GM18907 (cell line): Measurements from ENCODE around the gene TGFBR2.
"Not testable (repeated sequence)": the region's sequence is repeated elsewhere in the genome, so short reads cannot be mapped to it uniquely, and the experiment has no call there.

ENCODE experiments used
- ATAC-seq: cut with Tn5 transposase; IDR thresholded peaks from one replicate; pipeline ENCODE4 v1.9.1; 2021; ENCODE audit warnings: mild to moderate bottlenecking, moderate library complexity; ENCODE audit not compliant: unreplicated experiment

TGFBR2 gene

DNA sequence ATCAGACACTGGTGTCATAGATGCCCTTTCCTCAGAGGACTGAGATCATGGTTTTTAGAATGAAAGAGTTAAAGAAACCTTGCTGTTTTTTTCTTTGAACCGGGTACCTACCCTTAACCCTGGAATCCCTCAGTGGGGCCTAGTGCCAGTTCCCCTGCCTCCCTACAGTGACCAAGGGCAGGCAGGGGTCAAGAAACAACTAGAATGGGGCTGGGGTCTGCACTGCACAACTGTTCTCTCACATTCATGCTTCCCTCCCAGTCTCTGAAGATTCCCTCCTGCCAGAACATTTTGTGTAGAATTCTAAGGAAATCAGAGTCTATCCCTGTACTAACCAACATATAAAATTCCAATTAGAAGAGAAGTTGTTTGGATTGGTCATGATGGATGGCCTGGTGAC is 47.9 kb downstream of the TGFBR2 start:
- no peak for ATAC-seq

DNA sequence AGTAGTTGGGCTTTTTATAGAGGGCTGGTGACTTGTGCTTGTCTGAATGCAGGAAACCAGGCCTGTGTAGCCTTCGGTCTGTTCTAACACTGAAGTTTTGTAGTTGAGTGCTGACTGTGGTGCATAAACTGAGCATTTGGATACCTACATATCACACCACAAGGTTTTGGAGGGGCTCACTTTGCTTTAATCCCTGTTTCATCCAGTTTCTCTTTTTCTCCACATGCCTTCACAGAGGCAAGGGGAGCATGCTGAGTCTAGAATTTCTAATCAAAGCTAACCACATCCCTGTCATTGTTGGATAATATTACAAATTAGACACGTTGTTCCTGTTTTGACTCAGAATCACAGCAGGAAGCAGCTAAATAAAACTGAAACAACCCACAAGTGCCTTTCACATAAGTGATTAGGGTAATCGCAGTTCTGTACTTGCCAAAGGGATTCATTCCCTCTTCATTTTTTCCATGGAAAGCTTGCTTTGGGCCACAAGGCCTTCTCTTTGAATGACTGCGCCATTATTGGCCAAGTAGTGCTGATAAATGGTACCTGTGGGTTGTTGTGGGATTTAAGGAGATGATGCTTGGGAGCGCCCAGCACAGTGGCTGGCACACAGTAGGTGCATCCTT is 48.9 kb downstream of the TGFBR2 start:
- ATAC-seq: peak; percentile 29

DNA sequence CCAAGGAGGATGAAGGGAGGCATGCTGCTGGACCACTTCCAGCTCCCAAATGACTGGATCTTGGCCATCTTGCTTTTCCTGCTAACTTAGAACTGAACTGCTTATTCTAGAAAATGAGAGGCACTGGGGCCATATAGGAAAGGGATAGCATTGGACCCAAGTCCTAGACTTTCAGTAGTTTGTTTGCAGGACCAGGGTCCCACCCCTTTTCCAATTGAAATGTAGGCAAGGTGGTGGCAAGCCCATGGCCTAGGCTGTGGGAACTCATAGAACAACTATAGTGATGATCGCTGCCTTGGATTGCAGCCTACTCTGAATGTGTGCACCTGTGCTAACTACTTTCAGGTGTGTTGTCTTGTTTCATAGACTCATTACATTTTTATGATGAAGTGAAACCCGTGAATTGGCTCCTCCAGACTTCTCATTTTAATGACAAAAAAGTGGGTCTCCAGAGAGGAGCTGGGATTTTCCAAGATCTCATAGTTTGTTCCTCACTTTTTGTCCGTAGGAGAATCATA is 50.3 kb downstream of the TGFBR2 start:
- ATAC-seq: no peak

DNA sequence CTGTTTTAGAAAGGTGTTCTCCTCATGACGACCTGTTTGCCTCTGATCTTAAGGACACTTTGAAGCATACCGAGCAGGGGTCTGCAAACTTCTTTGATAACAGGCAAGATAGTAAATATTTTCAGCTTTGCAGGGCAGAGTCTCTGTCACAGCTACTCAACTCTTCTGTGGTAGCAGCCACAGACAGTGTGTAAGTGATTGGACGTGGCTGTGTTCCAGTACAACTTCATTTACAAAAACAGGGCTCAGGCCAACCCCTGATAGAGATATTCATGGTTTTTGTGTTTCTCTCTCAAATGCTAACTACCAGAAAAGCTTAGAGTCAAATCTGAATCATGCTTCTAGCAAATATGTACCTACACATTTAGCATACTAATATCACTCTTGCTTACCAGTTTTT is 51.5 kb downstream of the TGFBR2 start:
- ATAC-seq: peak; percentile 28

DNA sequence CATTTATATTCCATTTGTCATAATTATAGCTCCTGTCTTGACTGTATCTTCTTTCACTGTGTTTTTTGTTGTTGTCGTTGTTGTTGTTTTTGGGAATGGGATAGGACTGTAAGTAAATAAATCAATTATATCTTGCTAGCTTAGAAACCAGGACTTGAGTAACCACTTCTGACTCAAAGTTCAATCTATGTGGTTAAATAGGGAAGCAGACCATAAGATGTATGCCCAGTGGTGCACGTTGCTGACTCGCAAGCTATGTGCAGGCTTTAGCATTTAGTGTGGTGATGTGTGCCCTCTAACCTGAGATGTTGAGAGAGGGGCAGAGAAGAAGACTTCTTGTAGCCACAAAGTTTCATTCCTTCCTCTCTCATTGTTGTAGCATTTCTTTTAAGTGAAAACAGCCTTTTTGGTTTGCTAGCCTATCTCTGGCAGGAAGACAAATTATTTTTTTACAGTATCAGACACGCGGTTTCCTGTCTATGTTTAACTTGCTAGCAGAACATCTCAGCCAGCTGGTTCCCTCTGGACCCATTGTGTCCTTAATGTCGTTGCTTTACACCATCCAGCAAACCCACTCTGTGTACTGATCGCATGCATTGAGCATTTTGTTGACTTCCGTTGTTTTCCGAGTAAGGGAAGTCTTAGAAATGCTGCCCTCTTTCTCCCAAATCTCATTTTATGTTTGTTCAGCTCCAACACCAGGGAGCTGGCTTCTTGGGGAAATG is 52.1 kb downstream of the TGFBR2 start:
- ATAC-seq: peak; percentile 97

DNA sequence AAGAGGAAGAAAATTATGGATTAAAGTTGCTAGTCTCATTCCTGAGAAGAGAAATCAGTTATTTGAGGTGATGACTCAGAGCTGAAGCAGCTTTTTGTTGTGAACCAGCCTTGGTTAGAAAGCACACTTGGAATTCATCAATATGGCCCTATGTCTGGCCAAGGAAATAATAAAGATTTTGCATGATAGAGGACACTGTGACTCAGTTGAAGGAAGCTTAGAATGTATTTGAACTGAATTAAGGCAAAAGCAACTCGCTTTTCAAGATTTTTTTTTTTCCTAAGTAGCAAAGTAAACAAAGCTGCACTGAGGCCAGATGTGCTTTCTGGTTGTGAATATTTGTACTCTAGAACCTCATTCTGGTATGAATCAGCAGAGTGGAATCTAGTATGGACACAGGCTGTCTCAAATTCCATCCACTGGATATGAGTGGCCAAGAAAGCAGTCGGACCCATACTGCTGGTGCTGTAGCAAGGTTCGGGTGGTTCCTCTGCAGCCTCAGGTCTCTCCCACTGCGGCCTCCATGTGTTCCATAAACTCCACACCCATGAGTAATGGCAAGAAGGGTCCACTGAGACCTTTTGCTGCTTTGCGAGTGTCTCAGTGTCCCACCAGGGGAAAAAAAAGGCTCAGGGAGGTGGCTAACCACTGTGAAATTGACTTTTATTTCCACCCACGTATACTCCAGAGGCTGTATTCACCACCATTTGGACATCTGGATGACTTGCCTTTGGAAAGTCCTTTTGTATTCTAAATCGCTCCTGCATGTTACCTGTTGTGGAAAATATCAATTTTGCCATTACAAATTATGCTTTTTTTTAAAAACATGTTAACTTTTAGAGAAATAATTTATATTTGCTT is 53.1 kb downstream of the TGFBR2 start:
- no peak for ATAC-seq

DNA sequence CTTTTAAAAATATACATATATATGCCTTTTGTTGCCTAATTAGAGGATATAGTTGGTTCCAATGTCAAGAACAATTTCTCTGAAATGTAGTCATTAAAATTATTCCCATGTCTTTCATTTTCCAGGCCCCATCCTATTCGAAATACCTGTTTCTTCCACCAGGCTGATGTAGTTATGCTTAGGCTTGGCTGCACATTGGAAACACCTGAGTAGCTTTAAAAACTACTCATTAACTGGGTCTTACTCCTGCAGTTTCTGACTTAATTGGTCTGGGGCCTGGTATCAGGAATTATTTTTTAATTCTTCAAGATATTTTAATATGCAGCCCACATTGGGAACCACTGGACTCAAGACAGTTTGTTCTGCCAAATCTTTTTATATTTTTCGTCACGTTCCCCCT is 53.7 kb downstream of the TGFBR2 start:
- ATAC-seq: no peak

DNA sequence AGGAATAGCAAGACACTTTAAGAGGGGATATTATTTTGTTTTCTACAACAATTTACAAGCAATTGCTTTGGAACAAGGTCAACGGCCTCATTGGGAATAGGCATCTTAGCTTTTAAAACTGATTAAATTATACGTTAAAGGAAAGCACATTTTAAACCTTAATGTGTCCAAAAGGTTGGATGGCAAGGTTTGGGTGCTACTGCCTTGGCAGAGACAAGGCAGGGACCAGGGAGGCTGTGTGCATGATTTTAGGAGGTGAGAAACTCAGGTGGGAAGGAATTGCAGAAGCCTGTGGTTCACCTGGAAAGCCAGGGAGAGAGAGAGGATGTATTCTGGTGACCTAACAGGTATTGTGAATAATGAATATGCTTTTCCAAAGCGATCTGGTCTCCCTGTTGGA is 54.3 kb downstream of the TGFBR2 start:
- no peak for ATAC-seq

DNA sequence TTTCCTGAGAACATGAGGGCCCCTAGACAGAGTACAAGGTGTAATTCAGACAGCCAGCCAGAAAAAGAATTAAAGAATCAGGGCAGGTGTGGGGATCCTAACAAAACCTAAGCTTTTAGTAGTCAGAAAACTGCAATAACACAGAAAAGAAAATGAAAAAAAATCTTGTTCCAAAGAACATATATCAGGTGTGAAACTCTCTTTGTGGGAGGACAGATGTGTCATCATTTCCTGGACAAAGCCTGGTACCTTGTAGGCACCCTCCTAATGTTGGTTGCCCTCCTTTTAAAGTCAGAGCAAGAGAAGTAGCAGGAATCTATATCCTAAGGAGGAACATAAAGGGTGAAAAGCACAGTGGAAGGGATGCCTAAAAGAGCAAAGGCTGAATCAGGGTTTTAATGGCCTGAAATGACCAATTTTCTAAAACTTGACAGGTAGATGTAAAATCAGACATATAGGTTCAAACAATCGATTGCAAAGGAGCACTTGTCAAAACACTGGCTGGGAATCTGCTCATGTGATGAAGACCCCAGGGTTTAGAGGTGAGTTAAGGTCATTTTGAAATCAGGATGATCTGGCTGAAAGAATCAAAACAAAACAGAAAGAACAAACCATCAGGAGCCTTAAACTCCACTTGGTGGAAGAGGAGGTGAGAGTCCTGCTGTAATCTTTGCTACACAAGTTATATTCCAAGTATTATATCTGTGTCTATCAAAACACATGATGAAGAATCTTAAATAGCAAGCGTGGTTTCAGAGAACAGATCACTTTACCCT is 54.9 kb downstream of the TGFBR2 start:
- no peak for ATAC-seq

DNA sequence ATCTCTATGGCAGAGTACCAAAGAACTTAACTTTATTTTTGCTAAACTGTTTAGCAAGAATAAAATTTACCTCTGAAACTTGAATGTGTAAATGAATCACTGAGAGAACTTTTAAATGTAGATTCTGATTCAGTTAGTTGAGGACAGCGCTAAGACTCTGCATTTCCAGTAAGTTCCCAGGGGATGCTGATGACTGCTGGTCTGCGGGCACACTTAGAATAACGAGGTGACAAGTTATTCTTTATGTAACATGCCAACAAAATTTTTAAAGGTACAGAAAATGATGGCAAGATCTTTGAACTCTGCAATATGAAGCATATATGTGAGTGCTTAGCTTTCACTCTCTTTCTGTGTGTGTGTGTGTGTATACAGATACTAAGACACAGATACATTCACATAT is 56.4 kb downstream of the TGFBR2 start:
- ATAC-seq: no peak

DNA sequence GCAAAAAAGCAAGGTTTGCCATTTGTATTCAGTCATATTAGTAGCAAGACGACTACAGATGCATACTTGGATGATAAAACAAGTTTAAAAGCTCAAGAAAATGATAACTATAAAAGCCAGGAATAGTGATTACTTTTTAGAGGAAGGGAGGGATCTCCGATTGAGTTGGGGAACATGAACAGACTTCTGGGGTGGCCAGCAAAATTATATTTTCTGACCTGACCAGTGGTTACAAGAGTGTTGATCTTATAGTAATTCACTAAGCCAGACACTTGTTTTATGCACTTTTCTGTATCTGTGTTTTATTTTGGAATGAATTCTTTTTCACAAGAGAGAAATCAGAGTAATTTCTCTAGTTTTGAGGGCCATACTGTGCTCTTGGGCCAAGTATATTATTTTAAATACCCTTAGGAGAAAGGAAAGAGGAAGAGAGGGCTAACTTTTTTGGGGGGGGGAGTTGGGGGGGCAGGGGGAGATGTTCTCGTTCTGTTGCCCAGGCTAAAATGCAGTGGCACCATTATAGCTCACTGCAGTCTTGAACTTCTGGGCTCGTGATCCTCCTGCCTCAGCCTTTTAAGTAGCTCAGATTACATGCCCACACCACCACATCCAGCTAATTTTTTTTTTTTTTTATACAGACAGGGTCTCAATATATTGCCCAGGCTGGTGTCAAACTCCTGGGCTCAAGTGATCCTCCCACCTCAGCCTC is 57.3 kb downstream of the TGFBR2 start:
- no peak for ATAC-seq

DNA sequence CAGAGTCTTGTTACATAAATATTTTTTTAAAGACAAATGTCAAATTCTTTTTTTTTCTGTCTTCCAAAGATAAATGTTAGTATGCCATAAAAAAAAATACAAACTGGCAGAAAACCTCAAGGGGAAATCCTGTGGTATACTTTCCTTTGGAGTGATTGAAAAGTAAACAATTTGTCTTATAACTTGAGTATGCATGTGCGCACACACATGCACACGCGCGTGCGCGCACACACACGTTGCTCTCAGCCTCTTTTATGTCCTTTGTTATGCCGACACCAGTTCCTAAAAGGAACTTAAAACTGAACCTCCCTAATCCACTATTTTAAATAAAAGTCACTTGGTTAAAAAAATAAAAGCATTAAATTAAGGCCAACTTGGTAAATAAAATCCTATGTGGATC is 58.1 kb downstream of the TGFBR2 start:
- ATAC-seq: no peak

DNA sequence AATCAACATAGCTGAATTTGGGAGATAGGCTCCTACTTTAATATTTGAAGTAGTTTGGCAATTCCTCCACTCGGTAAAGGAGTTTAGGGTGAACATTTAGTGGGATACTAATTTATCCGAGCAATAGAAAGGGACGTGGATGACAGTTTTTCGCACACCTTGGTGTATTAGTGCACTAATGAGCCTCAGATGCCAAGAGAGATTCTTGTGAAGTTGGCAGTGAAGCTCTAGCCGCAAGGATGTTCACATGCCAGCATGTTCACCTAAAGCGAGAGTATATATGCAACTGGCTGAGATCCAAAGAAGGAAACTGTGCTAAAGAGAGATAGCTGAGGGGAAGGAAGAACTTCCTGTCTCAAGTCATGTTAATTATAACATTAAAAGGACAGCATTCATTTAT is 58.5 kb downstream of the TGFBR2 start:
- ATAC-seq: no peak

DNA sequence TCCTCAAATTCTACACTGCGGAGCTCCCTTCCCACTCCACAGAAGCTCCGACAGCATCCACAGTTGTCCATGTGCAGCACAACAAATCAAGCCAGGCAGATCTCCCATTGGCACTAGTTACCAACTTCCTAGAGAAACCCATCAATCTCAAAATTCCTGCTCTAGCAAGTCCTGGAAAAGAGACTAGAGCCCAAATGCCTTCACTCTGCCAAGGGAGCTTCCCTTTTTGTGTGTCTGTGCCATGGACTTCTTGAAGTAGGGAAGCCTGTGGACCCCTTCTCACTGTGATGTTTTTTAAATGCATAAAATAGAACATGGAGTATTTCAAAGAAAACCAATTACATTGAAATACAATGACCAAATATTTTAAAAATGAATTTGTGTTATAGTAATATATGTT is 59.1 kb downstream of the TGFBR2 start:
- ATAC-seq: no peak

DNA sequence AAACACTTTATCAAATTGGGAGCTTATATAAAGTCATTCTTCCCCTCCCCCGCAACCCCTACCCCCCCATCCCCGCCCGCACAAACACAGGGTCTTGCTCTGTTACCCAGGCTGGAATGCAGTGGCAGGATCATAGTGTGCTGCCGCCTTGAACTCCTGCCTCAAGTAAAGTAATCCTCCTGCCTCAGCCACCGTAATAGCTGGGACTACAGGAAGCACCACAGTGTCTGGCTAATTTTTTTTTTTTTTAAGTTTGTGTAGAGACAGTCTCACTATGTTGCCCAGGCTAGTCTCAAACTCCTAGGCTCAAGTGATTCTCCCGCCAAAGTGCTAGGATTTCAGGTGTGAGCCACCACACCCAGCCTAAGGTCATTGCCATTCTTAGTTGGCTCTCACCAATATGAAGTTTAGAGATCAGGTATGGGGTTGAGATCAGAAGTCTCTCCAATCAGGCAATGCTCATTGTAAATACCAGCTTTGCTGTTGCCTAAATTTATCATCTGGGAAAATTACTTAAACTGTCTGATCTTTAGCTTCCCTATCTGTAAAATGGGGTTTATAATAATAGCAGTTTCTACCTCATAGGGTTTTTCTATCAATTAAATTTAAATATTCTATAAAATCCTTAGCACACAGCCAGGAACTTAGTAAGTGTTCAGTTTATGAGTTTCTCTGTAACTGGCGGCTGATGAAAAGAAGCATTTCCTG is 60.3 kb downstream of the TGFBR2 start:
- peak; percentile 15 for ATAC-seq

DNA sequence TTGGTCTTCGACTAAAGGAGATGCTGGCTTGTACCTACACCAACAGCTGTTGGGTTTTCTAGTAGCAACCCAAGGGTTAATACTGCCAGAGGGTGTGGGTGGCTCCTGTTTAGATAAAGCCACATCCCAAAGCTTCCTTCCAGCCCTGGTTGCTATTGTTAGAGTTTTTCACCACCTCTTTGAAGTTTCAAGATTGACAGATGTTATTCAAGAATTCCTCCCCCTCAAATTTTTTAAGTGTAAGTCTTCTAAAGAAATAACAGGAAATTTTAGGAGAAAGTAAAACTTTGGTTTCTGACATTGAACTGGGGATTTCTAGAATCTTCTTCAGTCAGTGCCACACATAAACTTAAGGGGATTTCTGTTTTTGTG is 60.9 kb downstream of the TGFBR2 start:
- peak; percentile 49 for ATAC-seq

DNA sequence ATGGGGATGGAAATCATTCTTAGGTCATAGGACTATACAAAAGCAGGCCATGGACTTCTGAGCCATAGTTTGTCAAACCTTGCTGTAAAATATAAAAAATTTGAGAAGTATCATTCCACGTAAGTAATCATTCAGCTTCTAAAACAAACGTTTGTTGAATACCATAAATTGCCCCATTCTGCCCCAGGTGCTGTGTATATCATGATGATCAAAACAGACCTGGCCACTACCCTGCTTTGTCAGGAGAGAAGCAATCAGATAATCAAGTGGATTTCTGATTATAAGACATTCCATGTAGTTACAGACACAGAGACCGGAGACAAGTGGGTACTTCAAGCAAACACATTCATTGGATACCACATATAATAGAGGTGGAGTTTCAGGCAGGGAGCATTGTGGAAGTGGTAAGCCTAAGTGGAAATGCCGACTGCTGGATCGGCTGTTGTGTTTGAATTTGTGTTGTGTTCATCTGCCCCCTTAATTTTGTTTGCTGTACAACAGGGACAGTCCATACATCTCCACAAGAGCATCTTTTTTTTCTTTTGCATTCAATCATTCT is 61.7 kb downstream of the TGFBR2 start:
- ATAC-seq: no peak

DNA sequence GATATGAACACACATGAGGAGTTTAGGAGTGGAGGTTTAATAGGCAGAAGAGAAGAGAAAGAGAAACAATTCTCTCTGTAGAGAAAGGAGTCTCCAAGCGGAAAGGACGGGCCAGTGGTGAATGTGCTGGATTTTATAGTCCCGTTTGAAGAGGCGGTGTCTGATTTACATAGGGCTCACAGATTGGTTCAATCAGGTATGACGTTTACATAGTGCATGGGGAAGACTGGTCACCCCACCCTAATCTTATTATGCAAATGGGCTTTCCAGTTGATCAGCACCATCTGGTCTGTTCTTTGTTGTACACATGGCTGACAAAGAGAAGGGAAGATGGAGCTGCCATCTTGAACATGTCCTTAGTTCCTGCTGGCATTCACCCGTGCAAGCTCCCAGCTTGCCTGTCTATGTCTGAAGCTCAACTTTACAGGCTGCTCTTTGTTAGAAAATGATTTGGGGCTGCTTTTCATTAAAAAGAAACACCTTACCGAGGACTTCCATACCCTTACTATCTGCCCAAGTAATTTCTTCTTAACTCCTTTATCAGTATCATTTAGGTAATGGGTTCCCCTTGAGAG is 63.0 kb downstream of the TGFBR2 start:
- not testable (repeated sequence) for ATAC-seq

DNA sequence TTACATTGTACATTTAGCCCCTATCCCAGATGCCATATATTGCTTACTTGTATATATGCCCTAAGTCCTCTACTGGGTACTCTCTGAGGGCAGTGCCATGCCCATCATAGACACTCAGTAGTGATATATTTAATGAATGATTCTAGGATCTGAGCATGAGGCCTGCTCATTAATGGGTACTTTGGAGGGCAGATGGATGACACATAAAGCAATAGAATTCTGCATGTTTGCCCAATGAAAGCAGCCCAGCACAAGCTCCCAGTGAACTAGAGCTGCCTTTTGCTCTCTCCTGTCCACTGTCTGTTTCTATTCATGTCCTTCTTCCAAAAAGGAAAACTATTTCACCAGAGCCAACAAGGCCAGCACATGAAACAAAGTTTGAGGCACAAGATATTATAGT is 63.9 kb downstream of the TGFBR2 start:
- no peak for ATAC-seq
